HepG2 (cell line): ENCODE results near the gene SVIP. TPM values are rescaled to one million over a fixed set of nuclear protein-coding genes. Genes with fewer than 3 reads are reported as not detected.

Experiments used
- ARID2 ChIP-seq: sonication (generic); formaldehyde crosslinking; IDR thresholded peaks from 2 replicates; pipeline ENCODE4 v1.8.1; 2022; ENCODE audit warnings: mild to moderate bottlenecking, missing genetic modification reagents, borderline replicate concordance
- ARNTL ChIP-seq: sonication (generic); formaldehyde crosslinking; IDR thresholded peaks from 2 replicates; pipeline ENCODE4 v1.4.0; 2020; ENCODE audit warnings: mild to moderate bottlenecking, missing genetic modification reagents
- ATF7 ChIP-seq, 2 experiments: fragments of 450-650 bp in 1 of 2; sonication (generic) in 1 of 2; formaldehyde crosslinking in 1 of 2; IDR thresholded peaks; 2 replicates each; pipeline versions ENCODE4 v1.4.0 to v1.6.1; 2016 to 2020; ENCODE audit warnings: antibody characterized with exemption in 1 of 2, mild to moderate bottlenecking in 1 of 2, missing genetic modification reagents in 1 of 2
- ELF3 ChIP-seq: IDR thresholded peaks from 2 replicates; pipeline ENCODE4 v1.6.1; 2016; ENCODE audit warnings: missing genetic modification reagents, missing compliant biosample characterization
- FOSL2 ChIP-seq: sonication (generic); formaldehyde crosslinking; IDR thresholded peaks from 2 replicates; pipeline ENCODE4 v1.4.0; 2020; ENCODE audit warnings: missing genetic modification reagents
- HDAC1 ChIP-seq: sonication (generic); formaldehyde crosslinking; IDR thresholded peaks from 2 replicates; pipeline ENCODE4 v1.5.1; 2020; ENCODE audit warnings: mild to moderate bottlenecking, missing genetic modification reagents
- MEF2D ChIP-seq: sonication (generic); formaldehyde crosslinking; IDR thresholded peaks from 2 replicates; pipeline ENCODE4 v1.5.1; 2020; ENCODE audit warnings: mild to moderate bottlenecking, missing genetic modification reagents
- POLR2A ChIP-seq, 2 experiments: IDR thresholded peaks; 2 replicates each; pipeline ENCODE4 v1.6.1; 2011; ENCODE audit warnings: low read depth in 2 of 2, low read length in 2 of 2, mild to moderate bottlenecking in 1 of 2, moderate library complexity in 1 of 2; ENCODE audit not compliant: insufficient read depth in 1 of 2
- RAD21 ChIP-seq: fragments of 450-650 bp; formaldehyde crosslinking; IDR thresholded peaks from 2 replicates; pipeline ENCODE4 v1.5.0; 2020; ENCODE audit warnings: mild to moderate bottlenecking
- YEATS2 ChIP-seq: sonication (generic); formaldehyde crosslinking; IDR thresholded peaks from 2 replicates; pipeline ENCODE4 v1.4.0; 2020; ENCODE audit warnings: missing genetic modification reagents, borderline replicate concordance
- YEATS4 ChIP-seq: sonication (generic); formaldehyde crosslinking; IDR thresholded peaks from 2 replicates; pipeline ENCODE4 v1.4.0; 2020; ENCODE audit warnings: missing genetic modification reagents, borderline replicate concordance
- YY1 ChIP-seq: IDR thresholded peaks from 2 replicates; pipeline ENCODE4 v1.6.1; 2011; ENCODE audit warnings: low read length, low read depth, moderate library complexity, mild to moderate bottlenecking; ENCODE audit not compliant: insufficient read depth, insufficient replicate concordance
- ZFP36L2 ChIP-seq: sonication (generic); formaldehyde crosslinking; IDR thresholded peaks from 2 replicates; pipeline ENCODE4 v1.4.0; 2020; ENCODE audit warnings: missing genetic modification reagents
- ZNF550 ChIP-seq: sonication (generic); formaldehyde crosslinking; IDR thresholded peaks from 2 replicates; pipeline ENCODE4 v1.4.0; 2020; ENCODE audit warnings: mild to moderate bottlenecking, missing genetic modification reagents, borderline replicate concordance
- ZNF567 ChIP-seq: sonication (generic); formaldehyde crosslinking; IDR thresholded peaks from 2 replicates; pipeline ENCODE4 v1.8.1; 2023; ENCODE audit warnings: mild to moderate bottlenecking, missing genetic modification reagents, borderline replicate concordance
- ZNF780A ChIP-seq: sonication (generic); formaldehyde crosslinking; IDR thresholded peaks from 2 replicates; pipeline ENCODE4 v1.8.0; 2022; ENCODE audit warnings: mild to moderate bottlenecking, missing genetic modification reagents, moderate library complexity
- polyA plus RNA-seq, 8 experiments: library from polyadenylated mRNA; depleted of rRNA in 3 of 8; stranded (reverse) in 7 of 8; unstranded in 1 of 8; fragments of >200 nt; fragmentation: Illumina TruSeq in 4 of 8; extraction: Trizol in 4 of 8; gene quantifications; 2 replicates each; pipeline versions ENCODE4 v1.2.1 to v1.2.3, GENCODE V29; 2011 to 2016; ENCODE audit warnings: low read depth in 4 of 8, missing spikeins in 1 of 8, mixed read lengths in 1 of 8; ENCODE audit not compliant: insufficient read depth in 1 of 8
- total RNA-seq, 5 experiments: library from RNA; depleted of rRNA; stranded (reverse); fragments of >200 nt; fragmentation: Illumina TruSeq; extraction: Trizol; gene quantifications; 2 replicates each; pipeline ENCODE4 v1.2.3, GENCODE V29; 2016; ENCODE audit warnings: low read depth in 1 of 5
- TF ChIP-seq, protein P1 (sequence below): IDR thresholded peaks from 2 replicates; pipeline ENCODE4 v1.6.1; 2016; ENCODE audit warnings: missing compliant biosample characterization, missing genetic modification reagents, borderline replicate concordance
- TF ChIP-seq, protein P2 (sequence below): sonication (generic); formaldehyde crosslinking; IDR thresholded peaks from 2 replicates; pipeline ENCODE4 v1.4.0; 2020; ENCODE audit warnings: missing genetic modification reagents, borderline replicate concordance
- TF ChIP-seq, protein P3 (sequence below): sonication (generic); formaldehyde crosslinking; IDR thresholded peaks from 2 replicates; pipeline ENCODE4 v1.4.0; 2020; ENCODE audit warnings: missing genetic modification reagents

SVIP gene
- total and polyA plus RNA-seq, 2 of the 13 experiments (the other 11 are each of a cell fraction or from before 2014, with no cell fraction given), result 6.3 to 27.2 TPM

DNA sequence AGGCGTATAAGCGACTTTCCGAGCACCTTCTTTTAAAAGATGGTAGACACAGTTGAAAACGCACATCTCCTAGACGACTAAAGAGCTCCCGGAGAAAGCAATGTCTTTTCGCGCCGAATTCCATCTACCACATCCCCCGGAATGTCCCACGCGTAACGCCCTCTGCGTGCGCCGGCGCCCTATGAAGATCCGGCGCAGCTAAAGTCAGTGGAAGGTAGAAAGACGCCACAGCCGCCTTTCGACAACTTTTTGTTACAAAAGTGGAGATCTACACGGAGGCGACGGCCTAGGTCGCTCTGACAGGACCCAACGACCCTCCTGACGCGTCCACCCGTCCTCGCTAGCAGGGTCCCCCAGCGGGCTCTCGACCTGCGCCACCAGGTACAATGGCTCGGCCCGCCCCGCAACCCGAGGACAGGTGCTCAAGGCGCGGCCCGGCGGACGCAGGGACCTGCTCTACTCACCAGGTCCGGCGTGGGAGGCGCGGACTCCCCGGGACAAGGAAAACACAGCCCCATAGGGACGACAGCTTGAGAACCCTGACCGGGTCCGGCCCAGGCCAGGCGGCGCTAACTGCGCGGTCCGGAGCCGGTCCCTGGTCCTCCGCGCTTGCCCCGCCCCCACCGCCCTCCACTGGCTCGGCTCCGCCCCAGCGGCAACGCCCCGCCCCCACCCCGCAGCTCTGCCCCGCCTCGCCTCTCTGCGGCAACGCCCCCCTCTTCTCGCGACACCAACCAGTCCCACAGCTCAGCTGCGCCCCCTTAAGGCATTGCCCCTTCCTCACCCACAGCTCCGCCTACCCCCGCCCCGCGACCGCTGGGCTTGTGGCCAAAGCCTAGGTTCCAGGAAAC lies at the start of gene SVIP (continued):
- TF ChIP-seq ELF3 (peak; percentile 94), POLR2A (IDR thresholded peaks at IDR 0.05; ENCODE audit: insufficient read depth in 1 of 2, low read depth in 2 of 2, low read length in 2 of 2) (peak; percentile 84), MEF2D (0 out of 2 replicates have a peak, but pooled peaks have one; percentile 57), ZNF567 (CRISPR knock-in tag) (0 out of 2 replicates have a peak, but pooled peaks have one; percentile 50), ATF7 (IDR thresholded peaks at IDR 0.05) (no peak), ATF7 (CRISPR knock-in tag; IDR thresholded peaks at IDR 0.05) (peak; percentile 27; the same call in 1 of the 2 replicates), YEATS2 (CRISPR knock-in tag) (peak; percentile 79; the same call in 1 of the 2 replicates), YEATS4 (CRISPR knock-in tag) (peak; percentile 41; the same call in 1 of the 2 replicates), YY1 (peak; percentile 27), ARNTL (CRISPR knock-in tag) (no peak), RAD21 (CRISPR knock-in tag) (no peak), ZNF780A (CRISPR knock-in tag) (peak; percentile 78; the same call in 1 of the 2 replicates), ZFP36L2 (CRISPR knock-in tag) (0 out of 2 replicates have a peak, but pooled peaks have one; percentile 53), FOSL2 (CRISPR knock-in tag) (peak; percentile 33; the same call in 1 of the 2 replicates), ZNF550 (CRISPR knock-in tag) (peak; percentile 58; the same call in 1 of the 2 replicates), ARID2 (CRISPR knock-in tag) (0 out of 2 replicates have a peak, but pooled peaks have one; percentile 34), HDAC1 (CRISPR knock-in tag) (peak; percentile 62; the same call in 1 of the 2 replicates)
- TF ChIP-seq, protein P1, sequence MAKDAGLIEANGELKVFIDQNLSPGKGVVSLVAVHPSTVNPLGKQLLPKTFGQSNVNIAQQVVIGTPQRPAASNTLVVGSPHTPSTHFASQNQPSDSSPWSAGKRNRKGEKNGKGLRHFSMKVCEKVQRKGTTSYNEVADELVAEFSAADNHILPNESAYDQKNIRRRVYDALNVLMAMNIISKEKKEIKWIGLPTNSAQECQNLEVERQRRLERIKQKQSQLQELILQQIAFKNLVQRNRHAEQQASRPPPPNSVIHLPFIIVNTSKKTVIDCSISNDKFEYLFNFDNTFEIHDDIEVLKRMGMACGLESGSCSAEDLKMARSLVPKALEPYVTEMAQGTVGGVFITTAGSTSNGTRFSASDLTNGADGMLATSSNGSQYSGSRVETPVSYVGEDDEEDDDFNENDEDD (CRISPR knock-in tag), result peak; percentile 7; the same call in 1 of the 2 replicates
- TF ChIP-seq, protein P2, sequence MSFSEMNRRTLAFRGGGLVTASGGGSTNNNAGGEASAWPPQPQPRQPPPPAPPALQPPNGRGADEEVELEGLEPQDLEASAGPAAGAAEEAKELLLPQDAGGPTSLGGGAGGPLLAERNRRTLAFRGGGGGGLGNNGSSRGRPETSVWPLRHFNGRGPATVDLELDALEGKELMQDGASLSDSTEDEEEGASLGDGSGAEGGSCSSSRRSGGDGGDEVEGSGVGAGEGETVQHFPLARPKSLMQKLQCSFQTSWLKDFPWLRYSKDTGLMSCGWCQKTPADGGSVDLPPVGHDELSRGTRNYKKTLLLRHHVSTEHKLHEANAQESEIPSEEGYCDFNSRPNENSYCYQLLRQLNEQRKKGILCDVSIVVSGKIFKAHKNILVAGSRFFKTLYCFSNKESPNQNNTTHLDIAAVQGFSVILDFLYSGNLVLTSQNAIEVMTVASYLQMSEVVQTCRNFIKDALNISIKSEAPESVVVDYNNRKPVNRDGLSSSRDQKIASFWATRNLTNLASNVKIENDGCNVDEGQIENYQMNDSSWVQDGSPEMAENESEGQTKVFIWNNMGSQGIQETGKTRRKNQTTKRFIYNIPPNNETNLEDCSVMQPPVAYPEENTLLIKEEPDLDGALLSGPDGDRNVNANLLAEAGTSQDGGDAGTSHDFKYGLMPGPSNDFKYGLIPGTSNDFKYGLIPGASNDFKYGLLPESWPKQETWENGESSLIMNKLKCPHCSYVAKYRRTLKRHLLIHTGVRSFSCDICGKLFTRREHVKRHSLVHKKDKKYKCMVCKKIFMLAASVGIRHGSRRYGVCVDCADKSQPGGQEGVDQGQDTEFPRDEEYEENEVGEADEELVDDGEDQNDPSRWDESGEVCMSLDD (CRISPR knock-in tag), result 0 out of 2 replicates have a peak, but pooled peaks have one; percentile 47
- TF ChIP-seq, protein P3, sequence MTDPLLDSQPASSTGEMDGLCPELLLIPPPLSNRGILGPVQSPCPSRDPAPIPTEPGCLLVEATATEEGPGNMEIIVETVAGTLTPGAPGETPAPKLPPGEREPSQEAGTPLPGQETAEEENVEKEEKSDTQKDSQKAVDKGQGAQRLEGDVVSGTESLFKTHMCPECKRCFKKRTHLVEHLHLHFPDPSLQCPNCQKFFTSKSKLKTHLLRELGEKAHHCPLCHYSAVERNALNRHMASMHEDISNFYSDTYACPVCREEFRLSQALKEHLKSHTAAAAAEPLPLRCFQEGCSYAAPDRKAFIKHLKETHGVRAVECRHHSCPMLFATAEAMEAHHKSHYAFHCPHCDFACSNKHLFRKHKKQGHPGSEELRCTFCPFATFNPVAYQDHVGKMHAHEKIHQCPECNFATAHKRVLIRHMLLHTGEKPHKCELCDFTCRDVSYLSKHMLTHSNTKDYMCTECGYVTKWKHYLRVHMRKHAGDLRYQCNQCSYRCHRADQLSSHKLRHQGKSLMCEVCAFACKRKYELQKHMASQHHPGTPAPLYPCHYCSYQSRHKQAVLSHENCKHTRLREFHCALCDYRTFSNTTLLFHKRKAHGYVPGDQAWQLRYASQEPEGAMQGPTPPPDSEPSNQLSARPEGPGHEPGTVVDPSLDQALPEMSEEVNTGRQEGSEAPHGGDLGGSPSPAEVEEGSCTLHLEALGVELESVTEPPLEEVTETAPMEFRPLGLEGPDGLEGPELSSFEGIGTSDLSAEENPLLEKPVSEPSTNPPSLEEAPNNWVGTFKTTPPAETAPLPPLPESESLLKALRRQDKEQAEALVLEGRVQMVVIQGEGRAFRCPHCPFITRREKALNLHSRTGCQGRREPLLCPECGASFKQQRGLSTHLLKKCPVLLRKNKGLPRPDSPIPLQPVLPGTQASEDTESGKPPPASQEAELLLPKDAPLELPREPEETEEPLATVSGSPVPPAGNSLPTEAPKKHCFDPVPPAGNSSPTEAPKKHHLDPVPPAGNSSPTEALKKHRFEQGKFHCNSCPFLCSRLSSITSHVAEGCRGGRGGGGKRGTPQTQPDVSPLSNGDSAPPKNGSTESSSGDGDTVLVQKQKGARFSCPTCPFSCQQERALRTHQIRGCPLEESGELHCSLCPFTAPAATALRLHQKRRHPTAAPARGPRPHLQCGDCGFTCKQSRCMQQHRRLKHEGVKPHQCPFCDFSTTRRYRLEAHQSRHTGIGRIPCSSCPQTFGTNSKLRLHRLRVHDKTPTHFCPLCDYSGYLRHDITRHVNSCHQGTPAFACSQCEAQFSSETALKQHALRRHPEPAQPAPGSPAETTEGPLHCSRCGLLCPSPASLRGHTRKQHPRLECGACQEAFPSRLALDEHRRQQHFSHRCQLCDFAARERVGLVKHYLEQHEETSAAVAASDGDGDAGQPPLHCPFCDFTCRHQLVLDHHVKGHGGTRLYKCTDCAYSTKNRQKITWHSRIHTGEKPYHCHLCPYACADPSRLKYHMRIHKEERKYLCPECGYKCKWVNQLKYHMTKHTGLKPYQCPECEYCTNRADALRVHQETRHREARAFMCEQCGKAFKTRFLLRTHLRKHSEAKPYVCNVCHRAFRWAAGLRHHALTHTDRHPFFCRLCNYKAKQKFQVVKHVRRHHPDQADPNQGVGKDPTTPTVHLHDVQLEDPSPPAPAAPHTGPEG (CRISPR knock-in tag), result no peak
